ENCODE measurements around the gene SPEF1.

Gene SPEF1

GRCh38 chr20:3740615-3741301, 40.5 kb downstream of the SPEF1 start:
- TF ChIP-seq NFIC (IDR thresholded peaks at IDR 0.05) (no peak), TAF1 (IDR thresholded peaks at IDR 0.05; ENCODE audit: low read depth) (no peak), RAD21 (IDR thresholded peaks at IDR 0.05; ENCODE audit: low read depth) (no peak), YY1 (IDR thresholded peaks at IDR 0.05; ENCODE audit: low read depth) (no peak), USF1 (IDR thresholded peaks at IDR 0.05) (no peak), REST (IDR thresholded peaks at IDR 0.05; ENCODE audit: low read depth) (no peak), FOXM1 (IDR thresholded peaks at IDR 0.05; ENCODE audit: borderline replicate concordance, low read depth) (no peak), EP300 (IDR thresholded peaks at IDR 0.05; ENCODE audit: borderline replicate concordance) (no peak), ZBTB7A (IDR thresholded peaks at IDR 0.05; ENCODE audit: low read depth) (no peak), TEAD4 (IDR thresholded peaks at IDR 0.05) (no peak), MAX (IDR thresholded peaks at IDR 0.05) (no peak)

GRCh38 chr20:3739926-3740451, 41.3 kb downstream of the SPEF1 start:
- TF ChIP-seq REST (IDR thresholded peaks at IDR 0.05; ENCODE audit: low read depth) = no peak
- no peak for TF ChIP-seq EP300 (IDR thresholded peaks at IDR 0.05; ENCODE audit: borderline replicate concordance)
- TF ChIP-seq MAX (IDR thresholded peaks at IDR 0.05) = no peak
- no peak for TF ChIP-seq ZBTB7A (IDR thresholded peaks at IDR 0.05; ENCODE audit: low read depth)
- TF ChIP-seq USF1 (IDR thresholded peaks at IDR 0.05) = no peak
- TF ChIP-seq YY1 (IDR thresholded peaks at IDR 0.05; ENCODE audit: low read depth) = no peak
- no peak for TF ChIP-seq TCF12 (IDR thresholded peaks at IDR 0.05; ENCODE audit: low read depth)
- TF ChIP-seq FOXM1 (IDR thresholded peaks at IDR 0.05; ENCODE audit: borderline replicate concordance, low read depth) = no peak
- TF ChIP-seq TAF1 (IDR thresholded peaks at IDR 0.05; ENCODE audit: low read depth) = no peak
- no peak for TF ChIP-seq RAD21 (IDR thresholded peaks at IDR 0.05; ENCODE audit: low read depth)
- TF ChIP-seq CEBPB (IDR thresholded peaks at IDR 0.05) = no peak
- no peak for TF ChIP-seq EGR1 (IDR thresholded peaks at IDR 0.05)
- TF ChIP-seq TEAD4 (IDR thresholded peaks at IDR 0.05) = no peak
- TF ChIP-seq NFIC (IDR thresholded peaks at IDR 0.05) = no peak
- TF ChIP-seq CREB1 (IDR thresholded peaks at IDR 0.05; ENCODE audit: low read depth) = no peak

- no peak for TF ChIP-seq NFIC (IDR thresholded peaks at IDR 0.05)
Observed at GRCh38 chr20:3739054-3739925, 42.0 kb downstream of the SPEF1 start.

- TF ChIP-seq TEAD4 (IDR thresholded peaks at IDR 0.05) (no peak), RAD21 (IDR thresholded peaks at IDR 0.05; ENCODE audit: low read depth) (no peak), USF1 (IDR thresholded peaks at IDR 0.05) (no peak), TCF12 (IDR thresholded peaks at IDR 0.05; ENCODE audit: low read depth) (no peak), ZBTB7A (IDR thresholded peaks at IDR 0.05; ENCODE audit: low read depth) (no peak), CEBPB (IDR thresholded peaks at IDR 0.05) (no peak), REST (IDR thresholded peaks at IDR 0.05; ENCODE audit: low read depth) (no peak), TAF1 (IDR thresholded peaks at IDR 0.05; ENCODE audit: low read depth) (no peak), YY1 (IDR thresholded peaks at IDR 0.05; ENCODE audit: low read depth) (no peak), FOXM1 (IDR thresholded peaks at IDR 0.05; ENCODE audit: borderline replicate concordance, low read depth) (no peak)
Observed at GRCh38 chr20:3738111-3739053, 42.9 kb downstream of the SPEF1 start.

All from Ishikawa (cell line).